Retinal pigment epithelial cell (primary cell): ENCODE data around the gene NT5DC3.

Source experiments
- DNase-seq: peaks from one replicate; pipeline ENCODE4 v3.0.0-alpha.2; 2010; ENCODE audit warnings: low read depth
- H3K4me3 ChIP-seq: 2 replicates; pipeline ENCODE4 v1.5.1; 2011; ENCODE audit warnings: mild to moderate bottlenecking, low read length, control low read depth, moderate library complexity
- TF ChIP-seq, protein P1 (sequence below): conservative IDR thresholded peaks from 2 replicates; pipeline ENCODE4 v1.5.1; 2011; ENCODE audit warnings: low read depth, low read length, control low read depth, inconsistent platforms

NT5DC3 gene

DNA sequence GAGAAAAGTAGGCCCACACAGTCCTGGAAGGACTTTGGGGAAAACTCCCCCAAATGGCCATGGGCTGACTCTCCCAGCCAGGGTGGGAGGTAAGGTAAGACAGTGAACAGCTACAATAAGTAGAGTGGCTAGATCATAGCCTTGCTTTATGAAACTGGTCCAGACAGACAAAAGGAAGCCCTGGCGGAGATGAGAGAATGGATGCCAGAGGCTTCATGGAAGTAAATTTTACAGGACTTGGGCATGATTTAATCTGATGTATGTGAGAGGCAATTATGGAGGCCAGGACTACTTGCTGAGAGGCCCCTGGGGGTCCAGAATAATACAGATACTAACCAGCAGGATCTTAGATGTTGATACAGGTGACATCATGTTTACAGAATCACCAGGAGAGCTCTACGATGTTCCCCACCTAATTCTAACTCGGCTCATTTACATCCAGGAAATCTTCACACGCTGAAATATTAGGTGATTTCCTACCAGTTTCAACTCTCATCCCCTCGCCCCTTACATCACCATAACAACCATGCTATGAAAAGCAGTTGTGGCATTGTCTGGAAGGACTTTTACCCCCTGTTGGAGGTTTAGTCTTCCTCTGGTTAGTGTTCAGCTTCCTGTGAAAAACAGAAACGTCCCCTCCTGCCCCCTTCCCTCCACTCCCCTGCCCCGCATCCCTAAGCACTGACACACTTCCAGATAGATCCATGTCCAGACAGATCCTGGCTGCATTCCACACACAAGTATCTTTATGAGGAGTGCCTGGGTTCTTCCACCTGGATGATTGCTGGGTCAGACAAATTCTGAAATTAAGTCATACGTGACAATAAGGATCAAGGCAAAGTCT is 39.5 kb upstream of the NT5DC3 start:
- DNase-seq: no peak
- TF ChIP-seq, protein P1, sequence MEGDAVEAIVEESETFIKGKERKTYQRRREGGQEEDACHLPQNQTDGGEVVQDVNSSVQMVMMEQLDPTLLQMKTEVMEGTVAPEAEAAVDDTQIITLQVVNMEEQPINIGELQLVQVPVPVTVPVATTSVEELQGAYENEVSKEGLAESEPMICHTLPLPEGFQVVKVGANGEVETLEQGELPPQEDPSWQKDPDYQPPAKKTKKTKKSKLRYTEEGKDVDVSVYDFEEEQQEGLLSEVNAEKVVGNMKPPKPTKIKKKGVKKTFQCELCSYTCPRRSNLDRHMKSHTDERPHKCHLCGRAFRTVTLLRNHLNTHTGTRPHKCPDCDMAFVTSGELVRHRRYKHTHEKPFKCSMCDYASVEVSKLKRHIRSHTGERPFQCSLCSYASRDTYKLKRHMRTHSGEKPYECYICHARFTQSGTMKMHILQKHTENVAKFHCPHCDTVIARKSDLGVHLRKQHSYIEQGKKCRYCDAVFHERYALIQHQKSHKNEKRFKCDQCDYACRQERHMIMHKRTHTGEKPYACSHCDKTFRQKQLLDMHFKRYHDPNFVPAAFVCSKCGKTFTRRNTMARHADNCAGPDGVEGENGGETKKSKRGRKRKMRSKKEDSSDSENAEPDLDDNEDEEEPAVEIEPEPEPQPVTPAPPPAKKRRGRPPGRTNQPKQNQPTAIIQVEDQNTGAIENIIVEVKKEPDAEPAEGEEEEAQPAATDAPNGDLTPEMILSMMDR: no peak
- no peak overlapping the region for H3K4me3 ChIP-seq

DNA sequence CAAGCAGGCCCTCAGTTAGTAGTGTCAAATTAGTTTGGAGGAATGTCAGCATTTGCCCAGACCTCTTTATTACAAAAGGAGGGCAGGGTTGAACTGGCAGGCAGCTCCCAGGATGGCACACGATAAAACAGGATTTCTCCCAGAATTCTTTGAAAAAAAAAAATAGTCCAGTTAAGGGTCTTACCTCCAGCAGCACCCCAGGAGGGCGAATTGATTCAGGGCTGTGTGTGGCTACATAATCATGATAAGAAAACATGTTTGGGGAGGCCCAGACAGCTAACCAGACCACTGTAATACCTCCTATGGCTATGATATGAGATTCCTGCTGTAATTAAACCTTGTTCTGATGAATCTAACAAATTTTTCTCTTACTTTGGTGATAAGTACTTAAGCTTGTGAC is 38.8 kb upstream of the NT5DC3 start:
- no peak overlapping the region for H3K4me3 ChIP-seq
- TF ChIP-seq, protein P1: no peak
- no peak for DNase-seq

DNA sequence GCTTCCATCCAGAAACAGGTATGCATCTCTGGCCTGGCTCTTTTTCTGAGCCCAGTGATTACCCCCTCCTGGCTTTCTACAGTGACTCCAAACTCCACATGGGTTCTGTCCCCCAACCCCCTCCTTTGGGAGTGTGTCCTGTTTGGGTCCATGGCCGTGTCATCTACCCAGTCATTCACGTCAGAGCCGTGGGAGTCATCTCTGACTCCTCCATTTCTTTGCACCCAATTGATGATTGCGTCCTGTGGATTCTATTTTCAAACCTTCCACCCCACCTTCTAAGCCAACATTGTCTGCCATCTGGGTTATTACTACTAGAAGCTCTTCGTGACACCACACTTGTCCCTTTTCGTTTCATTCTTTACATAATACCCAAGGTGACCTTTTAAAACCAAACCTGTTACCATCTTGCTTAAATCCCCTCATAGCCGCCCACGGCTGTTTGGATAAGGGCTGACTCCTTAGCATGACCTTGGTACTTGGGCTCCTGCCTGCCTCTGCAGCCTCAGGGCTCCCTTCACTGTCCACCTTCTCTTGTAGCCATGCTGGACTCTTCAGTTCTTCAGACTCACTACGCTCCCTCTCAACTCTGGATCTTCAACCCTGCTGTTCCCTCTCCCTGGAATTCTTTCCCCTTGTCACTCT is 38.1 kb upstream of the NT5DC3 start:
- no peak for DNase-seq
- TF ChIP-seq, protein P1: no peak
- H3K4me3 ChIP-seq: no peak overlapping the region

DNA sequence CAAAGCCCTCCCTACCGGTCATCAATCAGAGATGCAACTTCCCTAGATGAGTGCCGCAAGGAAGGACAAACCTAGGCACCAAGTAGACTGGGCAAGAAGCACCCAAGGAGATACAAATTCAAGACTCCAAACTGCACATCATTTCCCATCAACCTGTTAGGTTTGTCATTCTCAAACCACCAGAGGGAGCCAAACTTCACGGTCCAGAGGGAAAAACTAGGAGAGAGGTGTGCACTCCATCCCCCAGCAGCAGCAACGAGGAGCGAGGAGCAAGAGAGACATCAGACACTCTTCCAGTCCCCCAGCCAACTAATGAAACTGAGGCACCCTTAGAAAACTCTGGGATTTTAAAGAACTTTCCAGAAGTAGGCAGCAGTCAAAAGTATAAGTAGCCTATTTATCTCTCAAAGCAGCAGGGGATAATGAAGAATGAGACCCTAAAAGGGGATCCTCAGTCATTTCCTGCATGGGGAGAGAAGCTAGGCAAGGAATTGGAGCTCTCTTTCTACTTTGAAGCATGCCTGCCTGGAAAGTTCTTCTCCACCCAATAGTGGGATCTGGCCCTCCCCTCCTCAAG is 37.0 kb upstream of the NT5DC3 start:
- DNase-seq: peak; percentile 20
- TF ChIP-seq, protein P1: peak; percentile 86
- no peak overlapping the region for H3K4me3 ChIP-seq

DNA sequence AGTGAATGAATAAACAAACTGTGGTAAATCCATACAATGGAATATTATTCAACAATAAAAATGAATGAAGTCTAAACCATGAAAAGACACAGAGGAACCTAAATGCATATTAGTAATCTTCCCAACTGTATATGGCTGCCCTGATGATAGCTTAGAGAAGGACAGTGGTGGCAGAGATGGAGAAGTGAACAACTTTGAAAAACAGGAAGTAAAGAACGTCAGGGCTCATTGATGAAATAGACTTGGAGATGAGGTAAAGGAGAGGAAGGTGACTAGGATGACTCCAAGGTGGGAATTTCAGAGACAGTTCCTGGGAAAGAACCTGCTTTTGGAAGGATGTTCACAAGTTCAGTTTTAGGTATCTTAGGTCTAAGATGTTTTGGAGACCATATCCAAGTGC is 36.3 kb upstream of the NT5DC3 start:
- DNase-seq: no peak
- no peak overlapping the region for H3K4me3 ChIP-seq
- TF ChIP-seq, protein P1: no peak

DNA sequence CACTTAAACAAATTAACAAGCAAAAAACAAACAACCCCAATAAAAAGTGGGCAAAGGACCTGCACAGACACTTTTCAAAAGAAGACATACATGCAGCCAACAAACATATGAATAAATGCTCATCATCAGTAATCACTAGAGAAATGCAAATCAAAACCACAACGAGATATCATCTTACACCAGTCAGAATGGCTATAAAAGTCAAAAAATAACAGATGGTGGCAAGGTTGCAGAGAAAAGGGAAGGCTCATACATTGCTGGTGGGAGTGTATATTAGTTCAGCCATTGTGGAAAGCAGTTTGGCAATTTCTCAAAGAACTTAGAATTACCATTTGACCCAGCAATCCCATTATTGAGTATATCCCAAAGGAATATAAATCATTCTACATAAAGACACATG is 34.6 kb upstream of the NT5DC3 start:
- DNase-seq: no peak
- H3K4me3 ChIP-seq: no peak overlapping the region
- TF ChIP-seq, protein P1: no peak

DNA sequence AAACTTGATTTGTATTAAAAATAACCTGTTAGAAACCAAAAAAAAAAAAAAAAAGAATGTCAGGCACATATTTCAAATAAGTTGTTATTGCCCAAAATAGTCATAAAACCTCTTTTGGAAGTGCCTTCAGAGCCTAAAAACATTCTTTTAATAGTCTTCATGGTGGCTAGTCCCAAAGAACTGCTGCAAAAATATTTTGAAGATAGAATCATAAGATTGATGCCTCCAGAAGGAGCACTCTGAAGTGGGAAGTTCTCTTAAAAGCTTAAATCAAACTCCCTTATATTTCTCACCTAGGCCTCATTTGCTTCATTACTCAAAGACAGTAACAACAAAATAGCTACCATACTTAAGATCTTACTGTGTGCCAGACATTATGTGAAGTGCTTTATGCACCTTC is 27.2 kb upstream of the NT5DC3 start:
- H3K4me3 ChIP-seq: no peak overlapping the region
- TF ChIP-seq, protein P1: no peak
- no peak for DNase-seq
